T-helper 17 cell (primary cell): ENCODE measurements around the gene ASH1L. TPM values are rescaled to one million over a fixed set of nuclear protein-coding genes. Genes with fewer than 3 reads are reported as not detected.
A peak's percentile ranks its signal among the peaks of the same experiment; 100 is the strongest.
"Not testable (repeated sequence)": the region's sequence is repeated elsewhere in the genome, so short reads cannot be mapped to it uniquely, and the experiment has no call there.

ENCODE experiments used
- ATAC-seq: fragments of 150-1000 bp; cut with Tn5 transposase; 2 replicates; pipeline ENCODE4 v1.10.0; 2021; ENCODE audit warnings: mild to moderate bottlenecking, moderate library complexity
- DNase-seq, 3 donors: peaks; one replicate each; pipeline versions ENCODE4 v3.0.0 to v3.0.0-alpha.2; 2020 to 2021
- H3K9me3 ChIP-seq: one replicate; pipeline ENCODE4 v1.7.0; 2013; ENCODE audit warnings: low read length, mild to moderate bottlenecking; ENCODE audit not compliant: control insufficient read depth, poor library complexity, severe bottlenecking
- H3K27ac Mint-ChIP-seq: one replicate; pipeline ENCODE4 v1.8.0; 2022; ENCODE audit warnings: mild to moderate bottlenecking, moderate library complexity, mixed read lengths
- H3K27me3 Mint-ChIP-seq: one replicate; pipeline ENCODE4 v1.8.0; 2022; ENCODE audit warnings: mixed read lengths
- H3K36me3 Mint-ChIP-seq: one replicate; pipeline ENCODE4 v1.8.0; 2022; ENCODE audit warnings: low read depth, mixed read lengths
- H3K4me1 Mint-ChIP-seq: one replicate; pipeline ENCODE4 v1.8.0; 2022; ENCODE audit warnings: mild to moderate bottlenecking, mixed read lengths
- H3K4me3 Mint-ChIP-seq: one replicate; pipeline ENCODE4 v1.8.0; 2022; ENCODE audit warnings: mild to moderate bottlenecking, moderate library complexity, mixed read lengths
- total RNA-seq, 4 donors: library from RNA in 2 of 4; stranded (reverse) in 2 of 4; gene quantifications; one replicate each; pipeline ENCODE4 v1.2.3 and lab custom pipeline; 2022 to 2026

Gene ASH1L
- total RNA-seq, 2 donors from 2014 or later = 75.5 to 84.6 TPM

DNA sequence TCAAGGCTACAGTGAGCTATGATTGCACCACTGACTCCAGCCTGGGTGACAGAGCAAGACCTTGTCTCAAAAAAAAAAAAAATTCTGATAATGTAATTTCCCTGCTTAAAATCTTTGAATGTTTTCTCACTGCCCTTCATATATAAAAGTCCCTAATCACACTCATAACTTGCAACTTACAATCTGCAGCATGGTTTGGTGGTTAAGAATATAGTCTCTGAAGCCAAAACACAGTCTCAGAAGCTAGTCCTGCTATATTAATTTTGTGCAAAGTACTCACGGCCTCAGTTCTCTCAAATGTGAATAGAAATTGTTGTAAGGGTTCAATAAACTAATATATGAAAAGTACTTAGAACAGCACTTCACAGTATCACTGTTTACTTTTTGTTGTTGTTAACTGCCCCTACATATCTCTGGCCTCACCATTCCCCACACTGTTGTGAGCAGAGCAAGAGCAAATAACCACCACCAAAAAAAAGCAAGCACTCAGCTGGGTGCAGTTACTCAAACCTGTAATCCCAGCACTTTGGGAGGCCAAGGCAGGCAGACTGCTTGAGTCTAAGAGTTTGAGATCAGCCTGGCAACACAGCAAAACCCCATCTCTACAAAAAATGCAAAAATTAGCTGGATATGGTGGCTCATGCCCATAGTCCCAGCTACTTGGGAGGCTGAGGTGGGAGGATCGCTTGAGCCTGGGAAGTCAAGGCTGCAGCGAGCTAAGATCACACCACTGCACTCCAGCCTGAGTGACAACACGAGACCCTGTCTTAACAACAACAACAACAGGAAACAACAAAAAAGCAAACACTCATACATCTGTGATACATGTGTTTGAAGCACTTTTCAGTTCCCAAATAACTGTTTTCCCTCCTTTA is 22.4 kb downstream of the ASH1L start:
- peak; percentile 29 for ATAC-seq
- H3K27me3 Mint-ChIP-seq = no peaks in the 10 kb centered on the region
- H3K4me1 Mint-ChIP-seq = peaks cover 32% of the 10 kb centered on the region
- no peaks in the 10 kb centered on the region for H3K9me3 ChIP-seq
- H3K36me3 Mint-ChIP-seq = peaks cover 2% of the 10 kb centered on the region
- H3K4me3 Mint-ChIP-seq = peak overlapping the region; percentile 74
- DNase-seq = no peak
- peak overlapping the region; percentile 91 for H3K27ac Mint-ChIP-seq

DNA sequence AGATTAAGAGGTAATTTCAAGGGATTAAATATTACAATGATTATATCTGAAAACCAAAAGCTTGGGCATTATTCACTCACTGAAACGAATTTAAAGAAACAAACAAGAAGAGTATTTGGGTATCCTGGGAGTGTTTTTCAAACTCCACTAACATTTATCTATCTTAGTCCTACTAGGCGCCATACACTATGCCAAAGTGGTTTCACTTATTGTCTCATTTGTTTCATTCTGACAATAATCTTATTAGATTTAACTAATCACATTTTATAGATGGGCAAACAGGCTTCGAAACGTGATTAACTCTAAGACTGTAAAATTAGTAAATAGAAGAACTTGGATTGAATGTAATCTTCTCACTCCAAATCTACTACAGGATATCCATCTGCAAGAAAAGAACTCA is 25.4 kb downstream of the ASH1L start:
- Mint-ChIP-seq H3K4me3 (peak overlapping the region; percentile 41), H3K4me1 (peaks cover 43% of the 10 kb centered on the region), H3K27me3 (no peaks in the 10 kb centered on the region), H3K36me3 (peaks cover 4% of the 10 kb centered on the region), H3K27ac (peak overlapping the region; percentile 97)
- ATAC-seq (no peak), DNase-seq (no peak)
- H3K9me3 ChIP-seq = no peaks in the 10 kb centered on the region

DNA sequence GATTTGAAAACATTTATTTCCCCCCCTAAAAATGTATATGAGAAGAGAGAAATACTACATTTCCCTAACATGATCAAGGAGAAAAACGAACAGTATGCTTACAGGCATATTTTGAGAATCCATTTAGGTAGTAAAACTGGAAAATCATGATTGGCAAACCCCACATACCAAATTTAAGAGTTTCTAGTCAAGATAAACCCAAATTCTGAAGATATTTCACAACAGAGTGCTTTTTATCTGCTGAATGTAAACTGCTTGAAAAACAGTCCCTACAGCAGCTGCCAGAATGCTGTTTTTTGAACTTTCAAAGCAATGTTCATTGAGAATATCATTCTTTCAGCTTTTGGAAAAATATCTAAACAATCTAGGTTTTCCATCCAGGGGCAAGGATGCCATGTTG is 31.0 kb downstream of the ASH1L start:
- DNase-seq (no peak), ATAC-seq (no peak)
- Mint-ChIP-seq H3K36me3 (peaks cover 2% of the 10 kb centered on the region), H3K27ac (peak overlapping the region; percentile 24), H3K4me3 (no peak overlapping the region), H3K4me1 (peaks cover 30% of the 10 kb centered on the region), H3K27me3 (no peaks in the 10 kb centered on the region)
- H3K9me3 ChIP-seq = no peaks in the 10 kb centered on the region

DNA sequence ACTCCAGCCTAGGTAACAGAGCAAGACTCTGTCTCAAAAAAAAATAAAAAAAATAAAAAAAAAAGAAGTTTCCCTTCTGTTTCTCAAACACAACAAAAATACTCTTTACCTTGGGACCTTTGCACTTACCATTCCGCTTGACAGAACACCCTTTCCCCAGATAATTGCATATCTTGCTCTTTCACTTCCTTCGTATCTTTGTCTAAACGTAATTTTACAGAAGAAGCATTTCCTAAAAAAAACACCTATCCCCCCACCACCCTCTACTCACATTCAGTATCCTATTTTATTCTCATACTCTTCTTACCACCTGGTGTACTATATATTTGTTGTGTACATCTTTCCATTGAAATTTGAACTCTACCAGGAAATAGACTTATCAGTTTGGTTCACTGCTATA is 32.7 kb downstream of the ASH1L start:
- Mint-ChIP-seq H3K27ac (peak overlapping the region; percentile 54), H3K4me3 (no peak overlapping the region), H3K4me1 (peaks cover 26% of the 10 kb centered on the region)

DNA sequence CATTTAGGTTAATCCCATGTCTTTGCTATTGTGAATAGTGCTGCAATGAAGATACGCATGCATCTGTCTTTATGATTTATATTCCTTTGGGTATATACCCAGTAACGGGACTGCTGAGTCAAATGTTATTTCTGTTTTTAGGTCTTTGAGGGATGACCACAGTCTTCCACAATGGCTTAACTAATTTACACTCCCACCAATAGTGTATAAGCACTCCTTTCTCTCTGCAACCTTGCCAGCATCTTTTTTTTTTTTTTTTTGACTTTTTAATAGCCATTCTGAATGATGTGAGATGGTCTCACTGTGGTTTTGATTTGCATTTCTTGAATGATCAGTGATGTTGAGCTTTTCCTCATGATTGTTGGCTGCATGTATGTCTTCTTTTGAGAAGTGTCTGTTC is 33.5 kb downstream of the ASH1L start:
- ATAC-seq (no peak), DNase-seq (no peak)
- H3K9me3 ChIP-seq = no peaks in the 10 kb centered on the region
- no peak overlapping the region for H3K4me3 Mint-ChIP-seq
- no peaks in the 10 kb centered on the region for H3K27me3 Mint-ChIP-seq
- H3K27ac Mint-ChIP-seq = peak overlapping the region; percentile 49
- H3K4me1 Mint-ChIP-seq = peaks cover 24% of the 10 kb centered on the region
- H3K36me3 Mint-ChIP-seq = no peaks in the 10 kb centered on the region

More for the DNA sequence above, 32.7 kb downstream of the ASH1L start:
- no peaks in the 10 kb centered on the region for H3K9me3 ChIP-seq
- ATAC-seq (peak; percentile 36), DNase-seq (no peak)
- H3K36me3 Mint-ChIP-seq = peaks cover 2% of the 10 kb centered on the region
- H3K27me3 Mint-ChIP-seq = no peaks in the 10 kb centered on the region

DNA sequence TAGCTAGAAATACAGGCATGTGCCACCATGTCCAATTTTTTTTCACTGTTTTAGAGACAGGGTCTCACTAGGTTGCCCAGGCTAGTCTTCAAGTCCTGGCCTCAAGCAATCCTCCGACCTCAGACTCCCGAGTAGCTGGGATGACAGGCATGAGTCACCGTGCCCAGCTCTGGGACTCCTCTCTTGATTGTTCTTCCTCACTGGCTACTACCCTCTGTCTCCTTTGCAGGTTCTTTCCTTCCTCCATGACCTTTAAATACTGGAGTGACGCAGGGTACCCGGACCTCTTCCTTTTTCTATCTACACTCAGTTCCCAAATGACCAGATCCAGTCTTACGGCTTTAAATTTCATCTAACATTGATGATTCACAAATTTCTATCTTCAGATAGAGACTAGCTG is 34.9 kb downstream of the ASH1L start:
- H3K9me3 ChIP-seq = no peaks in the 10 kb centered on the region
- no peaks in the 10 kb centered on the region for H3K36me3 Mint-ChIP-seq
- no peak overlapping the region for H3K27ac Mint-ChIP-seq
- H3K4me1 Mint-ChIP-seq = peaks cover 31% of the 10 kb centered on the region
- ATAC-seq = no peak
- no peak overlapping the region for H3K4me3 Mint-ChIP-seq
- DNase-seq = no peak
- H3K27me3 Mint-ChIP-seq = no peaks in the 10 kb centered on the region

DNA sequence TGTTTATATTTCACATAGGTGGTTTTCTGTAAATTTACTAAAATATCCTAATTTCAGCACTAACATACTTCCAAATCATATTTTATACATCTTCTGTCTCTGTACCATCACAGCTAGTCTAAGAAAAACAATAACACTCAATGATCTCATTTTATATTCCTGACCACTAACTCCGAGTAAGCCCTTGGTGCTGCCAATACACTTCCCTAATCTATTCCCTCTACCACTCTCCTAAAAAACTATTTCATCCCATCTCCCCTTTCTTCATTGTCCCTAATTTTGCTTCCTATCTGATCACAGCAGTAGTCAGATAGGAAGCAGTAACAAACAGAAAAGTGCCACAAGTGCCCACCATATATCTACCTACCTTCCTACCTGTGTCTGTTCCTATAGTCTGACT is 36.2 kb downstream of the ASH1L start:
- H3K27me3 Mint-ChIP-seq = no peaks in the 10 kb centered on the region

DNA sequence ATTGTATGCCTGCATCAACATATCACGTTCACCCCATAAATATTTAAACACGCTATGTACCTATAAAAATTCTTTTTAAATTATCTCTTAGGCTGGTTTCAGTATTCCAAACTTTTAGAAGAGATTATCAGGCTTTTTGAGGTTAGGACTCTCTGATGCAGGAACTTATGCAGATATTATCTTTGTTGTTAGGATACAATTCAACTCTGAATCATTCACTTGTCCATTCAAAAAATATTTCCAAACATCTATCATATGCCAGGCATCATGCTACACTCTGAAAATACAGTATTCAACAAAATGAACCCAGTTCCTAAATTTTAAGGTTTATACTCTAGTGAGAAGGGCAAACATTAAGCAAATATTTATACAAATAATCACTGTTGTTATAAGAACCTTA is 40.5 kb downstream of the ASH1L start:
- Mint-ChIP-seq H3K4me1 (peaks cover 34% of the 10 kb centered on the region), H3K27ac (no peak overlapping the region), H3K27me3 (no peaks in the 10 kb centered on the region), H3K36me3 (peaks cover 2% of the 10 kb centered on the region), H3K4me3 (no peak overlapping the region)
- DNase-seq (no peak), ATAC-seq (no peak)
- no peaks in the 10 kb centered on the region for H3K9me3 ChIP-seq

More for the DNA sequence above, 36.2 kb downstream of the ASH1L start:
- Mint-ChIP-seq H3K4me3 (no peak overlapping the region), H3K36me3 (peaks cover under 1% of the 10 kb centered on the region), H3K4me1 (peaks cover 34% of the 10 kb centered on the region), H3K27ac (no peak overlapping the region)
- ATAC-seq = no peak
- no peaks in the 10 kb centered on the region for H3K9me3 ChIP-seq
- DNase-seq = no peak

DNA sequence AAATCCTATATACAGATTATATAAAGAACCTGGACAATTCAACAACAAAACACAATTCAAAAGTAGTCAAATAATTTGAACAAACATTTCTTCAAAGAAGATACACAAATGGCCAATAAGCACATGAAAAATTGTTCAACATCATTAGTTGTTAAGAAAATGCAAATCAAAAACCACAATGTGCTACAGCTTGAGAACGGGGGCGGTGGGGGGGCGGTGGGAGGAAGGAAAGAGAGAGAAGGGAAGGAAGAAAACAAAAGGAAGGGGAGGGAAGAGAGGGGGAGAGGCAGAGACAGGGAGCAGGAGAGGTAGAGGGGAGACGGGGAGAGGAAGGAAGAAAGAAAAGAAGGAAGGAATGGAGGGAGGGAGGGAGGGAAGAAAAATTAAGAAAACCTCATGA is 44.1 kb downstream of the ASH1L start:
- no peak overlapping the region for H3K4me3 Mint-ChIP-seq
- DNase-seq = no peak
- no peak overlapping the region for H3K27ac Mint-ChIP-seq
- H3K9me3 ChIP-seq = no peaks in the 10 kb centered on the region
- H3K27me3 Mint-ChIP-seq = no peaks in the 10 kb centered on the region
- ATAC-seq = no peak
- peaks cover 46% of the 10 kb centered on the region for H3K4me1 Mint-ChIP-seq
- H3K36me3 Mint-ChIP-seq = peaks cover 2% of the 10 kb centered on the region

DNA sequence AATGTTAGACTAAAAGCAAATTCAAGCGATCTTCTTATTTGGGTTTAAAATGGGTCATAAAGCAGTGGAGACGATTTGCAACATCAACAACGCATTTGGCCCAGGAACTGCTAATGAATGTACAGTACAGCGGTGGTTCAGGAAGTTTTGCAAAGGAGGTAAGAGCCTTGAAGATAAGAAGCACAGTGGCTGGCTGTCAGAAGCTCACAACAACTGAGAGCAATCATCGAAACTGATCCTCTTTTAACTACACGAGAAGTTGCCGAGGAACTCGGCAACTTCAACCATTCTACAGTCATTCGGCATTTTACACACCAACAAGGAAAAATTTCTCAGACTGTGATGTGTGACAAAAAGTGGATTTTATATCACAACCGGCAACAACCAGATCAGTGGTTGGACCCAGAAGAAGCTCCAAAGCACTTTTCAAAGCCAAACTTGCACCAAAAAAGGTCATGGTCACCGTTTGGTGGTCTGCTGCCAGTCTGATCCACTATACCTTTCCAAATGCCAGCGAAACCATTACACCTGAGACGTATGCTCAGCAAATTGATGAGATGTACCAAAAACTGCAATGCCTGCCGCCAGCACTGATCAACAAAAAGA is 47.9 kb downstream of the ASH1L start:
- ATAC-seq (peak; percentile 87), DNase-seq (no peak)
- peak overlapping the region; percentile 71 for H3K27ac Mint-ChIP-seq
- H3K4me1 Mint-ChIP-seq = peaks cover 40% of the 10 kb centered on the region
- H3K4me3 Mint-ChIP-seq = peak overlapping the region; percentile 73
- no peaks in the 10 kb centered on the region for H3K36me3 Mint-ChIP-seq
- no peaks in the 10 kb centered on the region for H3K27me3 Mint-ChIP-seq
- H3K9me3 ChIP-seq = no peaks in the 10 kb centered on the region

DNA sequence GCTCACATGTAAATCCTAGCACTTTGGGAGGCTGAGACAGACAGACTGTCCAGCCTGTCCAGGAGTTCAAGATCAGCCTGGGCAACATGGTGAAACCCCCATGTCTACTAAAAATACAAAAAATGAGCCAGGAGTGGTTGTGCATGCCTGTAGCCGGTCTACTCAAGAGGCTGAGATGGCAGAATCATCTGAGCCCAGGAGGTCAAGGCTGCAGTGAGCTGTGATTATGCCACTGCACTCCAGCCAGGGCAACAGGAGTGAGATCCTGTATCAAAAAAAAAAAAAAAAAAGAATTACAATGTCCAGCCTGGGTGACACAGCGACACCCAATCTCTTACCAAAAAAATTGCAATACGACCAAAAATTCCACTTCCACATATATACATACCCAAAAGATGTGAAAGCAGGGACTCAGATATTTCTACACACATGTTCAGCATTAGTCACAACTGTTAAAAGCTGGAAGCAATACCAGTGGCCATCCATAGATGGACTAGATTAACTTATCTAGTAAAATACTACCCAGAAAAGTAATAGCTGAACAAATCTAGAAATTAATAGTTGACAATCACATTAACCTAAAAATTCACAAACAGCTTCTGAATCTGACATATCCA is 49.2 kb downstream of the ASH1L start:
- no peak for ATAC-seq
- no peak for DNase-seq
- Mint-ChIP-seq H3K27me3 (no peaks in the 10 kb centered on the region), H3K36me3 (no peaks in the 10 kb centered on the region), H3K4me3 (no peak overlapping the region), H3K27ac (peak overlapping the region; percentile 71), H3K4me1 (peaks cover 34% of the 10 kb centered on the region)
- no peaks in the 10 kb centered on the region for H3K9me3 ChIP-seq

DNA sequence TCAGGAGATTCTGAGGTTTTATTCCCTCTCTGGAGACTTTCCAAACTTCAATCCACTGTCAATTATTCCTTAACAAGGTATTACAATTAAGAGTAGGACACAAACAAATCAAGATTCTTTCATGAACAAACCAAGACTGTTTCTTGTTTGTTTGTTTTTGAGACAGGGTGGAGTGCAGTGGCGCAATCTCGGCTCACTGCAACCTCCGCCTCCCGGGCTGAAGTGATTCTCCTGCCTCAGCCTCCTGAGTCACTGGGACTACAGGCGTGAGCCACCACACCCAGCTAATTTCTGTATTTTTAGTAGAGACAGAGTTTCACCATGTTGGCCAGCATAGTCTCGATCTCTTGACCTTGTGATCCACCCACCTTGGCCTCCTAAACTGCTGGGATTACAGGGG is 51.2 kb downstream of the ASH1L start:
- H3K9me3 ChIP-seq, ATAC-seq, H3K27me3 Mint-ChIP-seq, H3K36me3 Mint-ChIP-seq, H3K4me3 Mint-ChIP-seq, DNase-seq: not testable (repeated sequence)
- Mint-ChIP-seq H3K4me1 (peaks cover 32% of the 10 kb centered on the region), H3K27ac (peak overlapping the region; percentile 6)

DNA sequence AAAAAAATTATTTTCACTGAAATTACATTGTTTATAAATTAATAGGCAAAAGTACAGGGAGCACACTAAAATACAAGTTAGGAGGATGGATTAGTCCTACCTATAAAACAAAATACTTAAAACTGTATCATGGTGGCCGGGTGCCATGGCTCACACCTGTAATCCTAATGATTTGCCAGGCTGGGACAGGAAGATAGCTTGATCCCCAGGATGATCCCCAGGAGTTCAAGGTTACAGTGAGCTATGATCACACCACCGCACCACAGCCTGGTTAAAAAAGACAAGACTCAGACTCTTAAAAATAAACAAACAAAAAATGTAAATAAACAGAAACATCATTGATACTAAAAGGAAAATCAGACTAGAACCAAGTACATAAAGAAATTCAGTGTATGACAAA is 53.5 kb downstream of the ASH1L start:
- Mint-ChIP-seq H3K36me3 (no peaks in the 10 kb centered on the region), H3K4me3 (no peak overlapping the region), H3K27me3 (no peaks in the 10 kb centered on the region), H3K27ac (peak overlapping the region; percentile 11), H3K4me1 (peaks cover 21% of the 10 kb centered on the region)
- H3K9me3 ChIP-seq = no peaks in the 10 kb centered on the region
- no peak for DNase-seq
- ATAC-seq = no peak
